Esophagus mucosa (tissue), 1 donor: ENCODE data around the gene GPR32. TPM values are rescaled to one million over a fixed set of nuclear protein-coding genes. Genes with fewer than 3 reads are reported as not detected.
"Not testable (repeated sequence)": the region's sequence is repeated elsewhere in the genome, so short reads cannot be mapped to it uniquely, and the experiment has no call there.

Experiments
- ATAC-seq: fragments of 200-7000 bp; cut with Tn5 transposase; one replicate; pipeline ENCODE4 v1.9.1; 2020
- total RNA-seq: library from RNA; stranded (reverse); gene quantifications from one replicate; pipeline ENCODE4 v1.2.4, GENCODE V29; 2023
- donor health status: DM: yes; HTN: yes; CAD: no.

Gene GPR32
- total RNA-seq, 1 donor from 2014 or later, result not detected

GRCh38 chr19:50804420-50805272, 34.4 kb downstream of the GPR32 start:
- ATAC-seq, result peak; percentile 99

GRCh38 chr19:50808856-50809255, 38.6 kb downstream of the GPR32 start:
- no peak for ATAC-seq

GRCh38 chr19:50811622-50812238, 41.5 kb downstream of the GPR32 start:
- ATAC-seq, result not testable (repeated sequence)

- ATAC-seq, result no peak
These were observed 42.2 kb downstream of the GPR32 start for GRCh38 chr19:50812474-50812873.

GRCh38 chr19:50814883-50815282, 44.6 kb downstream of the GPR32 start:
- ATAC-seq, result no peak

GRCh38 chr19:50815439-50815838, 45.2 kb downstream of the GPR32 start:
- ATAC-seq, result no peak

- peak; percentile 31 for ATAC-seq
These were observed 47.9 kb downstream of the GPR32 start for GRCh38 chr19:50817941-50818858.

- no peak for ATAC-seq
These were observed 48.7 kb downstream of the GPR32 start for GRCh38 chr19:50818859-50819472.

- no peak for ATAC-seq
These were observed 49.4 kb downstream of the GPR32 start for GRCh38 chr19:50819636-50820035.

GRCh38 chr19:50820086-50820485, 49.8 kb downstream of the GPR32 start:
- peak; percentile 25 for ATAC-seq

GRCh38 chr19:50820549-50821247, 50.4 kb downstream of the GPR32 start:
- ATAC-seq, result peak; percentile 14

GRCh38 chr19:50821248-50821612, 51.0 kb downstream of the GPR32 start:
- no peak for ATAC-seq

Other genes with a start within 250 kb of the GPR32 start
- 0.24 TPM for gene LRRC4B, start 202.0 kb upstream of the GPR32 start, total RNA-seq
- not detected for gene SYT3, start 130.6 kb upstream of the GPR32 start, total RNA-seq
- not detected for gene C19orf81, start 121.0 kb upstream of the GPR32 start, total RNA-seq
- gene SHANK1, start 50.7 kb upstream of the GPR32 start, total RNA-seq, result 0.04 TPM
- 2.7 TPM for gene CLEC11A, start 47.1 kb upstream of the GPR32 start, total RNA-seq
- not detected for gene ACP4, start 20.0 kb downstream of the GPR32 start, total RNA-seq
- 1.3 TPM for gene KLK1, start 53.3 kb downstream of the GPR32 start, total RNA-seq
- gene KLK15, start 63.1 kb downstream of the GPR32 start, total RNA-seq, result not detected
- gene KLK3, start 84.5 kb downstream of the GPR32 start, total RNA-seq, result not detected
- not detected for gene KLK2, start 103.0 kb downstream of the GPR32 start, total RNA-seq
- gene KLK4, start 140.9 kb downstream of the GPR32 start, total RNA-seq, result not detected
- 93.9 TPM for gene KLK5, start 182.6 kb downstream of the GPR32 start, total RNA-seq
- gene KLK6, start 199.1 kb downstream of the GPR32 start, total RNA-seq, result 106 TPM
- gene KLK7, start 213.5 kb downstream of the GPR32 start, total RNA-seq, result 146 TPM
- 418 TPM for gene KLK8, start 231.1 kb downstream of the GPR32 start, total RNA-seq
- 225 TPM for gene KLK10, start 249.2 kb downstream of the GPR32 start, total RNA-seq